C4-2B (cell line): ENCODE results near the gene STK32C.

Experiments used
- H3K27ac ChIP-seq: fragments of 450-650 bp; 2 replicates; pipeline ENCODE4 v1.5.1; 2017
- ZFX ChIP-seq: fragments of 450-650 bp; IDR thresholded peaks from 2 replicates; pipeline ENCODE4 v1.6.1; 2017
- TF ChIP-seq, protein P1 (sequence below): fragments of 450-650 bp; conservative IDR thresholded peaks from 2 replicates; pipeline ENCODE4 v1.5.1; 2017; ENCODE audit warnings: mild to moderate bottlenecking

The STK32C gene

DNA sequence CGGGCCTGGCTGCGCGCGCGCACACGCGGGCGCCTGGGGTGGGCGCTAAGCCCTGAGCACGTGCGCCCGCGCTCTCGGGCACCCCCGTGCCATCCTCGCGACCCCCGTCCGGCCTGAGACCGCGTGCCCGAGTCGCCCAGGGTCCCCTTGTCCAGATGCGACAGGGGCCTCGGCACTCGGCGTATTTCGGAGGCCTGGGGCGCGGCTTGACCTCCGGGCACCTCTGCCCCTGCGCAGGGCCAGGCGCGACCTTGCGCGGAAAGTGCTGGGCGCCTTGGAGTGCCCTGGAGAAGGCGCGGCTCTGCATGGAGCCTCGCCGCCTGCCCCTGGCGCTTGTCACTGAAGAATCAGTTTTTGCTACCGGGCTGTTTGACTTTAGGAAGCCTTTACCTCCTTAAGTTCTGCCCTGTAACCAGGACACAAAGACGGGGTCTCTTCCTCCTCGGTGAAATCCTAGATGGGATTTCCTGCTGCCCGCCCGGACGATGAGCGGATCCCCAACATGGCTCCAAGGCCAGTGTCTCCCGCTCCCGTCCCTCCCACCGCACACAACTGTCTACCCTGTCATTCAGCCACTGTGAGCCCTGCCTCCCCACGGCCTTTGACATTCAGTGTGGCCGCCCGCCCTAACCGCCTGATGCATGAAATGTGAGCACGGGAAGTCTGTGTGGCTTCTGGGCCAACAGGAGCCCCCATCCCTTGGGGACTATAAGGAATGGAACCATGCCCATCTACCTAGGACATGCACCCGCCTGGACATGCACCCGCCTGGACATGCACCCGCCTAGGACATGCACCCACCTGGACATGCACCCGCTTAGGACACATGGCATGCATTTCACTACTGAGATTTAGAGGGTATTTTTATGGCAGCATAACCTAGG, 1.1 kb upstream of the STK32C start:
- TF ChIP-seq ZFX, result peak; percentile 55; the same call in 1 of the 2 replicates
- TF ChIP-seq, protein P1, sequence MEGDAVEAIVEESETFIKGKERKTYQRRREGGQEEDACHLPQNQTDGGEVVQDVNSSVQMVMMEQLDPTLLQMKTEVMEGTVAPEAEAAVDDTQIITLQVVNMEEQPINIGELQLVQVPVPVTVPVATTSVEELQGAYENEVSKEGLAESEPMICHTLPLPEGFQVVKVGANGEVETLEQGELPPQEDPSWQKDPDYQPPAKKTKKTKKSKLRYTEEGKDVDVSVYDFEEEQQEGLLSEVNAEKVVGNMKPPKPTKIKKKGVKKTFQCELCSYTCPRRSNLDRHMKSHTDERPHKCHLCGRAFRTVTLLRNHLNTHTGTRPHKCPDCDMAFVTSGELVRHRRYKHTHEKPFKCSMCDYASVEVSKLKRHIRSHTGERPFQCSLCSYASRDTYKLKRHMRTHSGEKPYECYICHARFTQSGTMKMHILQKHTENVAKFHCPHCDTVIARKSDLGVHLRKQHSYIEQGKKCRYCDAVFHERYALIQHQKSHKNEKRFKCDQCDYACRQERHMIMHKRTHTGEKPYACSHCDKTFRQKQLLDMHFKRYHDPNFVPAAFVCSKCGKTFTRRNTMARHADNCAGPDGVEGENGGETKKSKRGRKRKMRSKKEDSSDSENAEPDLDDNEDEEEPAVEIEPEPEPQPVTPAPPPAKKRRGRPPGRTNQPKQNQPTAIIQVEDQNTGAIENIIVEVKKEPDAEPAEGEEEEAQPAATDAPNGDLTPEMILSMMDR, result no peak
- H3K27ac ChIP-seq, result peak overlapping the region; percentile 55

DNA sequence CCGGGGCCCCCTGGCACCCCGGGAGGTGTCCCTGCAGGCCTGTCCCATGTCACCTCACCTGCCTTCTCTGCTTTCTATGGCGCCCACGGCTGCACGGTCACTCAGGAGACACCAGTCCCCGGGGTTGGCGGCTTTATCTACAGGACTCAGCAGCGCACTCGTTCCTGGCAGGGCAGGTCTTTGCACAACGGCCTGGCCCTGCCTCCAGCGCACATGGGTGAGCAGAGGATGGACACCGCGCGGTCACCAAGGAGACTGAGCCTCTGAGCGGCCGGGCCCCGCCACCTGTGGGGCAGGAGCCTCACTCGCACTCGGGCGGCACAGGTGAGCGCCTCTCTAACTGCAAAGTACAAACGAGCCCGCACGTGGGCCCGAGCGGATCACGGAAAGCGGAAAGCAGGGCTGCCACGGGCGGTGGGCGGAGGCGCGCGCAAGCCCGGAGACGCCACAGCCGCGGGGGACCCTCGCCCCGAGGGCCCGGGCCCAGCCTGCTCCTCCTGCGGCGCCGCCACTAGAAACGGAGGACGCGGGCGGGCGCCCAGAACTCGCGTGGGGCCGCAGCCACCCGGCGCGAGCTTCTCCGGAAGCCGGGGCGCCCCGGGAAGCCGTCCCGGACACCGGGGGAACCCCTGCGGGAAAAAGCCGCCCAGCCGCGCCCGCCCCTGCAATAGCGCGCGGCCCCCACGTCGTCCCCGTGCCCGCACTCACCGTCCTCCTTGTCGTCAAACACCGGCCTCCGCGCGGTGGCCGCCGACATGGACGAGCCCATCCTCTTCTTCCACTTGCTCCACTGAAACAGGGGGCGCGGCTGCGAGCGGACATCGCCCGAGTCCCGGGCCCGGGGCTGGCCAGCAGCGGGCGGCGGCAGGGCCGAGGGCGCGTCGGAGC, 642 bp downstream of the STK32C start:
- peak; percentile 70; the same call in 1 of the 2 replicates for TF ChIP-seq ZFX
- TF ChIP-seq, protein P1, result no peak

DNA sequence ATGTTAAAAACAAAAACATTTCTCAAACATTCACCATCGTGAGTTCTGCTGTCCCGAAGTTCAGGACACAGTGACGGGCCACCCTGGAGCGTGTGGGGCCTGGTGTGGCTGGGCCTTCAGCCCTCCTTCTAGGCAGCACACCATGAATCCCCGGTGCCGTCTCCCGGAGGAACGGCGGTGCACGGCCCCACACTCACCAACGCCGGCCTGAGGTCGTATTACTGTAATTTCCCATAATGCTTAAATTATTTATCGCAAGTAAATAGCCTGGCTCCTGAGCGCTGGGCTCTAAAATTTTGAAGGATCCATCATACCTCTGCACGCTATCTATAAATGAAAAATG, 1.4 kb downstream of the STK32C start:
- H3K27ac ChIP-seq, result peak overlapping the region; percentile 55; the same call in 1 of the 2 replicates

More for the DNA sequence above, 642 bp downstream of the STK32C start:
- H3K27ac ChIP-seq, result peak overlapping the region; percentile 55

DNA sequence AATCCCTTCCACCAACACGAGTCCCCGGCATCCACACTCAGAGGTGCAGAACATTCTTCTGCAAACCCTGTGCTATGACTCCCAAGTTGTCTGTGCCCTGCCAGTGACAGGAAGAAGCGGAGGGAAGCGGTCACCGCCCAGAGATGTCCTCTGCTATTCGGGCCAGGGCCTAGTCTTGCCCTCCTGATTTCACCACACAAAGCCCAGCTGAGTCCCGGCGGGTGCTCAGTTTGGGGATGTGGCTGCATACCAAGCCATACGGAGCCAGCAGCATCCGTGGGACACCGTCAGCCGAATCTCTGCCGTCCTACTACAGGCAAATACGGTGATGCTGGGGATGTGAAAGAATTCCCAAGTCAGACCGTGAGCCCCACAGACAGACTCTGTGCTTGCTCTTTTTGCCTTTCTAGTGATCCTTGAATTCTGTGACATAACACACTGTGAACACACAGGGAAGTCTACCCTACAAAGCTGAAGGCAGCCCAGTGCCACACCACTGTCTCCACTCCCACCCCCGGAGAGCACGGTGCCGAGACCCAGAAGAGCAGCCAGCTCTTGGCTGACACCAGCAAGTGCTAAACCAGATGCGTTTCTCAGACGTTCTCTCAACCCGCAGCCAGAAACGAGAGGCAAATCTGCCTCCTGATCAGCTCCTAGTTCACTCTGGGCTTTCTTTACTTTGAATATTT, 2.0 kb downstream of the STK32C start:
- H3K27ac ChIP-seq, result no peak overlapping the region
- TF ChIP-seq ZFX, result no peak
- TF ChIP-seq, protein P1, result no peak

More for the DNA sequence above, 1.4 kb downstream of the STK32C start:
- TF ChIP-seq, protein P1, result no peak
- TF ChIP-seq ZFX, result no peak

DNA sequence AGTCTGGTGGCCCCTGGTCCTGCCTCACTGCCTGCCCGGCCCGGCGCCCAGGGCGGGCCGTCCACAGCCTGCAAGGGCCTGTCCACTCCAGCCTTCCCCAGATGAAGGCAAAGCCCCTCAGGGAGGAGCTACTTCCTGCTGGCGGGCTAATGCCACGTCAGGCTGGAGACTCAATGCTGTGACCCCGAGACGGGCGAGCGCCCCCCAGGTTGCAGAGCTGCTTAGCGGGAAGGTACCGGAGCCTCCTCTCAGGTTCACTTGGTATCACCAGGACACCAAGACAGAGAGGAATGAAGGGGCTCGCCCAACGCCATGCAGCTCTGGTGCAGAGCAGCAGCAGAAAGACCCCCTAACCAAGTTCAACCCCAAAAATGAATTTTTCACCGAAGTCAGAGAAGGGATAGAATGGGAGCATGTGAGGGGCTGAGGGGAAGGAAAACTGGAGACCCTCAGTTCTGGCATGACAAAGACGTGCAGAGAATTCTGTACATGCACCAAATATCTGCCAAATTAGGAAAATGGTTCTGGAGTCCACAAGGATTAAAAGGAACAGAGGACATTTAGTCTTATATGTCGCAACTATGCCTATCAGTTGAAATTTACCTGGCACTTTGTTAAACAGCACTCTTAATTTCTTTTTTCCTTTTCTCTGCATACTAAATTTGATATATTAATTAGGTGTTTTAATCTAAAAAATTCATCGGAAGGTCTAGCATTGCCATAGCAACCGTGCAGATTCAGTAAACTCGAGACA, 2.8 kb downstream of the STK32C start:
- TF ChIP-seq, protein P1, result no peak
- no peak for TF ChIP-seq ZFX
- H3K27ac ChIP-seq, result no peak overlapping the region

DNA sequence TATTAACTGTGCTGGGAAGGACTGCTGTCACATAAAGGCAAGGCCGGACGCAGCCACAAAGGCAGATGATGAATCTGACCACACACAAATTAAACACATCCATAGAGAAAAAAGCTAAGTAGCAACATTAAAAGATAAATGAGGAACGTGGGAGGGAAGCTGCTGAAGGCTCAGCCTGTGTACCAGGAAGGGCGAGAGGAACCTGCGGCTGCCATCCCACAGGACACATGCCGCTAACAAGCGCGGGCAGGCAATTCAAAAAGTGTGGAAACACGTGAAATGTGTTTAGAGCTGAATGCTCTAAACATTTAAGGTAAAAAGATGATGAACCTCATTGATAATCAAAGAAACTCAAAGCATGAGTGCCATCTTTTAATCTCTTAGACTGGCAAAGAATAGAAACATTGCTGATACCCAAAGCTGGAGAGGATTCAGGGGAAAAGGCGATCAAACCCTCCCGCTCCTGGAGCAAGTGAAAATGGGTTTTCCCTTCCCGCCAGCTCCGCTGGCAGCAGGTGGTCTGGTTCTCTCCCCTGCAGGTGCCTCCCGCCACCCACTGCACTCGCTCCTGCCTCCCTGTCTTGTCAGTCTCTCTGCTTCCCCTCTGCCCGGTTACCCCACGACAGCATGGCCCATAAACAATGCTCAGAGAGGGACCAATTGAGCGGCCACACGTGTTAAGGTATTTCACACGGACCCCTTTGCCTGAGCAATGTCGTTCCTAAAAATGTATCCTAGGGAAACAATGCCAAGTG, 4.2 kb downstream of the STK32C start:
- TF ChIP-seq, protein P1, result no peak
- no peak for TF ChIP-seq ZFX
- H3K27ac ChIP-seq, result no peak overlapping the region
